Measurements from ENCODE around the gene RECQL5. TPM values are rescaled to one million over a fixed set of nuclear protein-coding genes. Genes with fewer than 3 reads are reported as not detected.

Gene RECQL5
- polyA plus RNA-seq, 1 donor from 2014 or later: 9.6 TPM

GRCh38 chr17:75707079-75707571, 40.2 kb upstream of the RECQL5 start:
- H3K36me3 ChIP-seq (ENCODE audit: insufficient read depth, low read length): no peaks in the 10 kb centered on the region
- H3F3A ChIP-seq (ENCODE audit: insufficient read depth, low read length, poor library complexity, severe bottlenecking): no peaks in the 10 kb centered on the region
- H3K9me3 ChIP-seq (ENCODE audit: low read length): no peaks in the 10 kb centered on the region
- no peak for TF ChIP-seq EZH2 (IDR thresholded peaks at IDR 0.05; ENCODE audit: borderline replicate concordance, insufficient read depth, low read length, poor library complexity, severe bottlenecking)
- H4K20me1 ChIP-seq (ENCODE audit: insufficient read depth): no peaks in the 10 kb centered on the region
- H3K27ac ChIP-seq (ENCODE audit: low read length): no peak overlapping the region
- no peak overlapping the region for H3K4me2 ChIP-seq (ENCODE audit: low read length)
- H3K9ac ChIP-seq (ENCODE audit: low read length): no peak overlapping the region
- no peaks in the 10 kb centered on the region for H3K79me2 ChIP-seq (replicated peaks; ENCODE audit: insufficient read depth, low read length)
- no peaks in the 10 kb centered on the region for H3K27me3 ChIP-seq (ENCODE audit: insufficient read depth, low read depth, low read length)
- no peaks in the 10 kb centered on the region for H3K9me2 ChIP-seq (ENCODE audit: insufficient read depth, low read length)
- no peak overlapping the region for H3K4me3 ChIP-seq (ENCODE audit: low read length)
- H2AFZ ChIP-seq (ENCODE audit: low read depth, low read length): no peak overlapping the region

GRCh38 chr17:75706042-75706728, 39.2 kb upstream of the RECQL5 start:
- H3K9ac ChIP-seq (ENCODE audit: low read length): no peak overlapping the region
- H3K9me3 ChIP-seq (ENCODE audit: low read length): no peaks in the 10 kb centered on the region
- H3K27me3 ChIP-seq (ENCODE audit: insufficient read depth, low read depth, low read length): no peaks in the 10 kb centered on the region
- H3K9me2 ChIP-seq (ENCODE audit: insufficient read depth, low read length): no peaks in the 10 kb centered on the region
- H3K4me2 ChIP-seq (ENCODE audit: low read length): no peak overlapping the region
- no peaks in the 10 kb centered on the region for H3K79me2 ChIP-seq (replicated peaks; ENCODE audit: insufficient read depth, low read length)
- H3F3A ChIP-seq (ENCODE audit: insufficient read depth, low read length, poor library complexity, severe bottlenecking): no peaks in the 10 kb centered on the region
- H3K36me3 ChIP-seq (ENCODE audit: insufficient read depth, low read length): peaks cover under 1% of the 10 kb centered on the region
- H4K20me1 ChIP-seq (ENCODE audit: insufficient read depth): no peaks in the 10 kb centered on the region
- no peak for TF ChIP-seq RAD21 (conservative IDR thresholded peaks at IDR 0.05)
- TF ChIP-seq, protein P1, sequence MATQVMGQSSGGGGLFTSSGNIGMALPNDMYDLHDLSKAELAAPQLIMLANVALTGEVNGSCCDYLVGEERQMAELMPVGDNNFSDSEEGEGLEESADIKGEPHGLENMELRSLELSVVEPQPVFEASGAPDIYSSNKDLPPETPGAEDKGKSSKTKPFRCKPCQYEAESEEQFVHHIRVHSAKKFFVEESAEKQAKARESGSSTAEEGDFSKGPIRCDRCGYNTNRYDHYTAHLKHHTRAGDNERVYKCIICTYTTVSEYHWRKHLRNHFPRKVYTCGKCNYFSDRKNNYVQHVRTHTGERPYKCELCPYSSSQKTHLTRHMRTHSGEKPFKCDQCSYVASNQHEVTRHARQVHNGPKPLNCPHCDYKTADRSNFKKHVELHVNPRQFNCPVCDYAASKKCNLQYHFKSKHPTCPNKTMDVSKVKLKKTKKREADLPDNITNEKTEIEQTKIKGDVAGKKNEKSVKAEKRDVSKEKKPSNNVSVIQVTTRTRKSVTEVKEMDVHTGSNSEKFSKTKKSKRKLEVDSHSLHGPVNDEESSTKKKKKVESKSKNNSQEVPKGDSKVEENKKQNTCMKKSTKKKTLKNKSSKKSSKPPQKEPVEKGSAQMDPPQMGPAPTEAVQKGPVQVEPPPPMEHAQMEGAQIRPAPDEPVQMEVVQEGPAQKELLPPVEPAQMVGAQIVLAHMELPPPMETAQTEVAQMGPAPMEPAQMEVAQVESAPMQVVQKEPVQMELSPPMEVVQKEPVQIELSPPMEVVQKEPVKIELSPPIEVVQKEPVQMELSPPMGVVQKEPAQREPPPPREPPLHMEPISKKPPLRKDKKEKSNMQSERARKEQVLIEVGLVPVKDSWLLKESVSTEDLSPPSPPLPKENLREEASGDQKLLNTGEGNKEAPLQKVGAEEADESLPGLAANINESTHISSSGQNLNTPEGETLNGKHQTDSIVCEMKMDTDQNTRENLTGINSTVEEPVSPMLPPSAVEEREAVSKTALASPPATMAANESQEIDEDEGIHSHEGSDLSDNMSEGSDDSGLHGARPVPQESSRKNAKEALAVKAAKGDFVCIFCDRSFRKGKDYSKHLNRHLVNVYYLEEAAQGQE (IDR thresholded peaks at IDR 0.05; ENCODE audit: borderline replicate concordance): no peak
- TF ChIP-seq MXI1 (conservative IDR thresholded peaks at IDR 0.05; ENCODE audit: poor library complexity, severe bottlenecking): no peak
- no peak overlapping the region for H3K4me3 ChIP-seq (ENCODE audit: low read length)
- no peak overlapping the region for H3K27ac ChIP-seq (ENCODE audit: low read length)
- no peak overlapping the region for H2AFZ ChIP-seq (ENCODE audit: low read depth, low read length)

DNA sequence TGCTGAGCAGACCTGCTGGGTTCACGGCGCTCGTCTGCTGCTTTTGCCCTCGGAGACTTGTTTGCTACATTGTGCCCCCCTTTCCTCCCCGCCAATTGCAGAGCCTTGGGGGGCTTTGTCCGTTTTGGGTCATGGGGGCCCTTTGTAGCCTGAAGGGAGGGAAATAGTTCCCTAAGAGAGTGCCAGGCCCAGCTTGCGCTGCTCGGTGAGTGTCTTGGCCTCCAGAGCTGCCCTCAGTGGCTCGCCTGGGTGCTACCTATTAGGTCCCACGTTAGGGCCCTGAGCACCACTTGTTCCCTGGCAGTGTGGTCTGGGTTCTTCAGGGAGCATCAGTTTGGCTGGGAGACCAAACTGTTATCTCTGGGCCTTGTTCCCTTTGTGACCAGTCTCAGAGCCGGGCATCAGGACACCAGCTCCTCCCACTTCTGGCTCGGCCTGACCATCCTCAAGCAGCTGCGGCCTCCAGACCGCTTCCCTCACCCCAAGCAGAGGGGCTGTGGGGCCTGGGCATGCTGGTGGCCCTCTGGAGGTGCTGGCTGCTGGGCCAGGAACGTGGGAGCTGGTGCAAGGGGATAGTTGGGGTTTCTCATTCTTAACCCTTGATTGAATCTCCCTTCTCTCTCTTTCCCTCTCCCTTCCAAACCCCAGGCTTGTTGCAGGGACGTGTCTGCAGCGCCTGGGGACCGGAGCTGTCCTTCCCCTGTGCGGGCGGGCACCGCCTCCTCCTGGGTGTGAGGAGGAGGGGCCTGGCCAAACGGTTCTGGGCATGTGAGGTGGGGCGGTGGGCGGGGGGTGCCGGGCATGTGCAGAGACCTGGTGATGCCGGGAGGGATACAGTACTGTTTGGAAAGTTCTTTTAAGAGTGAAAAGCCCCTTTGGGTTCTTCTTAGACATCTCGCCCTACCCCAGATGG, 38.3 kb upstream of the RECQL5 start:
- Histone ChIP-seq H4K20me1 (ENCODE audit: insufficient read depth) (no peaks in the 10 kb centered on the region), H2AFZ (ENCODE audit: low read depth, low read length) (no peak overlapping the region), H3K9ac (ENCODE audit: low read length) (no peak overlapping the region), H3K4me2 (ENCODE audit: low read length) (no peak overlapping the region), H3K27me3 (ENCODE audit: insufficient read depth, low read depth, low read length) (no peaks in the 10 kb centered on the region), H3K4me3 (ENCODE audit: low read length) (no peak overlapping the region), H3K36me3 (ENCODE audit: insufficient read depth, low read length) (peaks cover 3% of the 10 kb centered on the region), H3K79me2 (replicated peaks; ENCODE audit: insufficient read depth, low read length) (no peaks in the 10 kb centered on the region), H3F3A (ENCODE audit: insufficient read depth, low read length, poor library complexity, severe bottlenecking) (no peaks in the 10 kb centered on the region), H3K9me2 (ENCODE audit: insufficient read depth, low read length) (no peaks in the 10 kb centered on the region), H3K27ac (ENCODE audit: low read length) (no peak overlapping the region), H3K9me3 (ENCODE audit: low read length) (no peaks in the 10 kb centered on the region)
- no peak for TF ChIP-seq TAF1 (IDR thresholded peaks at IDR 0.05; ENCODE audit: low read depth)
- TF ChIP-seq, protein P2, sequence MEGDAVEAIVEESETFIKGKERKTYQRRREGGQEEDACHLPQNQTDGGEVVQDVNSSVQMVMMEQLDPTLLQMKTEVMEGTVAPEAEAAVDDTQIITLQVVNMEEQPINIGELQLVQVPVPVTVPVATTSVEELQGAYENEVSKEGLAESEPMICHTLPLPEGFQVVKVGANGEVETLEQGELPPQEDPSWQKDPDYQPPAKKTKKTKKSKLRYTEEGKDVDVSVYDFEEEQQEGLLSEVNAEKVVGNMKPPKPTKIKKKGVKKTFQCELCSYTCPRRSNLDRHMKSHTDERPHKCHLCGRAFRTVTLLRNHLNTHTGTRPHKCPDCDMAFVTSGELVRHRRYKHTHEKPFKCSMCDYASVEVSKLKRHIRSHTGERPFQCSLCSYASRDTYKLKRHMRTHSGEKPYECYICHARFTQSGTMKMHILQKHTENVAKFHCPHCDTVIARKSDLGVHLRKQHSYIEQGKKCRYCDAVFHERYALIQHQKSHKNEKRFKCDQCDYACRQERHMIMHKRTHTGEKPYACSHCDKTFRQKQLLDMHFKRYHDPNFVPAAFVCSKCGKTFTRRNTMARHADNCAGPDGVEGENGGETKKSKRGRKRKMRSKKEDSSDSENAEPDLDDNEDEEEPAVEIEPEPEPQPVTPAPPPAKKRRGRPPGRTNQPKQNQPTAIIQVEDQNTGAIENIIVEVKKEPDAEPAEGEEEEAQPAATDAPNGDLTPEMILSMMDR (IDR thresholded peaks at IDR 0.05; ENCODE audit: poor library complexity, severe bottlenecking): no peak
- no peak for TF ChIP-seq MXI1 (conservative IDR thresholded peaks at IDR 0.05; ENCODE audit: poor library complexity, severe bottlenecking)
- no peak for TF ChIP-seq RAD21 (conservative IDR thresholded peaks at IDR 0.05)
- TF ChIP-seq, protein P1 (IDR thresholded peaks at IDR 0.05; ENCODE audit: borderline replicate concordance): no peak
- TF ChIP-seq EP300 (conservative IDR thresholded peaks at IDR 0.05; ENCODE audit: poor library complexity, severe bottlenecking): no peak
- no peak for TF ChIP-seq SMC3 (conservative IDR thresholded peaks at IDR 0.05; ENCODE audit: poor library complexity)
- TF ChIP-seq EZH2 (IDR thresholded peaks at IDR 0.05; ENCODE audit: borderline replicate concordance, insufficient read depth, low read length, poor library complexity, severe bottlenecking): no peak

Data from neural cell (in vitro differentiated cells).